ENCODE measurements around the gene MEIS2. TPM values are rescaled to one million over a fixed set of nuclear protein-coding genes. Genes with fewer than 3 reads are reported as not detected.

MEIS2 gene
- total RNA-seq, 1 experiment from 2014 or later = 9.3 TPM

DNA sequence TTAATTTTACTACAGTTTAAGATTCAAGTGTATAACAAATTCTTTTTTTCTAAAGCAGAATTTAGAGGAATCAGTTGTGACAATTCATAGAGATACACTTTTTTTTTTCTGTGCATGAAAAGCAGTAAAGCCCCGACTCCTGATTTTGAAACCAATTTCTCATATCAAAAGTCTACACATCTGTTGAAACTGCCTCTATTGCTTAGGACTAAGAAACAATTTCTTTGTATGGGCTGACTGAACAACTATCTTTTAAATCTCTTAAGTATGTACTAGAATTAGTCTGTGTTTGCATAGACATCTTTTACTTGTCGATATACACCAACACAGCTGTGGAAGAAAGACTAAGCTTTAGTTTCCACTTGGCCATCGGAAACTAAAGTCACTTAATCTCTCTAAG is 127.6 kb downstream of the MEIS2 start:
- POLR2A ChIA-PET (ENCODE audit: low non-redundant PET) = no interaction called here
- no peaks in the 10 kb centered on the region for H3K27me3 ChIP-seq (replicated peaks; ENCODE audit: insufficient read depth, low read depth, low read length, poor library complexity)
- no TSS peak for BruUV-seq (replicated peaks)
- H3K27ac ChIP-seq (ENCODE audit: low read depth, low read length, poor library complexity, severe bottlenecking) = no peak overlapping the region
- H3K4me1 ChIP-seq (ENCODE audit: insufficient read depth, low read length, poor library complexity, severe bottlenecking) = no peaks in the 10 kb centered on the region
- H3K4me3 ChIP-seq (ENCODE audit: low read depth, low read length, poor library complexity, severe bottlenecking) = no peak overlapping the region
- DNase-seq (ENCODE audit: low spot score) = no peak
- H3K36me3 ChIP-seq (ENCODE audit: insufficient read depth, low read length, poor library complexity, severe bottlenecking) = no peaks in the 10 kb centered on the region
- TF ChIP-seq EZH2 (IDR thresholded peaks at IDR 0.05; ENCODE audit: borderline replicate concordance, low read depth, low read length, poor library complexity, severe bottlenecking) = no peak
- TF ChIP-seq, protein P1, sequence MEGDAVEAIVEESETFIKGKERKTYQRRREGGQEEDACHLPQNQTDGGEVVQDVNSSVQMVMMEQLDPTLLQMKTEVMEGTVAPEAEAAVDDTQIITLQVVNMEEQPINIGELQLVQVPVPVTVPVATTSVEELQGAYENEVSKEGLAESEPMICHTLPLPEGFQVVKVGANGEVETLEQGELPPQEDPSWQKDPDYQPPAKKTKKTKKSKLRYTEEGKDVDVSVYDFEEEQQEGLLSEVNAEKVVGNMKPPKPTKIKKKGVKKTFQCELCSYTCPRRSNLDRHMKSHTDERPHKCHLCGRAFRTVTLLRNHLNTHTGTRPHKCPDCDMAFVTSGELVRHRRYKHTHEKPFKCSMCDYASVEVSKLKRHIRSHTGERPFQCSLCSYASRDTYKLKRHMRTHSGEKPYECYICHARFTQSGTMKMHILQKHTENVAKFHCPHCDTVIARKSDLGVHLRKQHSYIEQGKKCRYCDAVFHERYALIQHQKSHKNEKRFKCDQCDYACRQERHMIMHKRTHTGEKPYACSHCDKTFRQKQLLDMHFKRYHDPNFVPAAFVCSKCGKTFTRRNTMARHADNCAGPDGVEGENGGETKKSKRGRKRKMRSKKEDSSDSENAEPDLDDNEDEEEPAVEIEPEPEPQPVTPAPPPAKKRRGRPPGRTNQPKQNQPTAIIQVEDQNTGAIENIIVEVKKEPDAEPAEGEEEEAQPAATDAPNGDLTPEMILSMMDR (conservative IDR thresholded peaks at IDR 0.05; ENCODE audit: low read depth, low read length) = no peak
- intact Hi-C loops (cut with micrococcal nuclease; ENCODE audit: unreplicated experiment) = no loop called here
- CTCF ChIA-PET = no interaction called here
- H3K9me3 ChIP-seq (ENCODE audit: low read depth, low read length, poor library complexity, severe bottlenecking) = no peaks in the 10 kb centered on the region

DNA sequence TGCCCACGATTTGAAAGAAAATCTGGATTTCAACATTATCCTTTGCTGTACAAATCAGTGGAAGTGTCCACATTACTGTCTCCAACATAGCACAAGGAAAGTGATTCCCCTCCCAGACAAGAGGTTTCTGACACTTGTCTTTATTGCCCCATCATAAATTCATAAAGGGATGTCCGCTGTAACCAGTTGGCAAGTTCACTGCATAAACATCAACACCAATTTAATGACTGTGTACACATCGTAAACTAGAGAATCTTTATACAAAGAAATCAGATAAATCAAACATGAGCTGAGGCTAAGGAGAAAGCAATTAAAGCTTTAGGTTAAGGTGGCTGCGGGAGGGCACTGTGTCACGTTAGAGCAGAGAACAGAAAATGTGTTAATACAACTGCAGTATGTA is 129.8 kb downstream of the MEIS2 start:
- Histone ChIP-seq H3K4me1 (ENCODE audit: insufficient read depth, low read length, poor library complexity, severe bottlenecking) (no peaks in the 10 kb centered on the region), H3K27ac (ENCODE audit: low read depth, low read length, poor library complexity, severe bottlenecking) (no peak overlapping the region), H3K27me3 (replicated peaks; ENCODE audit: insufficient read depth, low read depth, low read length, poor library complexity) (no peaks in the 10 kb centered on the region), H3K9me3 (ENCODE audit: low read depth, low read length, poor library complexity, severe bottlenecking) (no peaks in the 10 kb centered on the region), H3K4me3 (ENCODE audit: low read depth, low read length, poor library complexity, severe bottlenecking) (no peak overlapping the region), H3K36me3 (ENCODE audit: insufficient read depth, low read length, poor library complexity, severe bottlenecking) (no peaks in the 10 kb centered on the region)
- DNase-seq (ENCODE audit: low spot score) = no peak
- no TSS peak for BruUV-seq (replicated peaks)
- ChIA-PET POLR2A (ENCODE audit: low non-redundant PET) (no interaction called here), CTCF (no interaction called here)
- no peak for TF ChIP-seq EZH2 (IDR thresholded peaks at IDR 0.05; ENCODE audit: borderline replicate concordance, low read depth, low read length, poor library complexity, severe bottlenecking)
- TF ChIP-seq, protein P1 (conservative IDR thresholded peaks at IDR 0.05; ENCODE audit: low read depth, low read length) = no peak
- intact Hi-C loops (cut with micrococcal nuclease; ENCODE audit: unreplicated experiment) = no loop called here

DNA sequence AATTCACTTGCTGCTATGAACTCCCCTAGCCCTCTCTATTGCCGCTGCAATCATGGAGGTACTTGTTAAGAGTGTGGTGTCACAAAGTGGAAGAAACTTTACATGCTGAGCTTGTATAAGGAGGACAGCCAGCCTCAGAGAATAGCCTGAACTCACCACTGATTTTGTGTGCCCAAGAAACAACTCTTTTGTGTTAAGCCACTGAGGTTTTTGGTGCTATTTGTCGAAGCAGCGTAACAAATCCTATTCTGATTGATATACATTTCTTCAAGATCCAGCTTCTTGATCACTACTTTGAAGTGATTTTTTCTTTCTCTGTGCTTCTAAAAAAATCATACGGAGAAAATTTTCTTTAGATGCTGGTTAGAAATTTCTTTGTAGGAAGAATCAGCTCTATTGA is 132.4 kb downstream of the MEIS2 start:
- TF ChIP-seq, protein P1 (conservative IDR thresholded peaks at IDR 0.05; ENCODE audit: low read depth, low read length) = no peak
- TF ChIP-seq EZH2 (IDR thresholded peaks at IDR 0.05; ENCODE audit: borderline replicate concordance, low read depth, low read length, poor library complexity, severe bottlenecking) = no peak
- no peaks in the 10 kb centered on the region for H3K9me3 ChIP-seq (ENCODE audit: low read depth, low read length, poor library complexity, severe bottlenecking)
- no TSS peak for BruUV-seq (replicated peaks)
- H3K27ac ChIP-seq (ENCODE audit: low read depth, low read length, poor library complexity, severe bottlenecking) = no peak overlapping the region
- no peaks in the 10 kb centered on the region for H3K36me3 ChIP-seq (ENCODE audit: insufficient read depth, low read length, poor library complexity, severe bottlenecking)
- no peaks in the 10 kb centered on the region for H3K4me1 ChIP-seq (ENCODE audit: insufficient read depth, low read length, poor library complexity, severe bottlenecking)
- DNase-seq (ENCODE audit: low spot score) = no peak
- ChIA-PET CTCF (no interaction called here), POLR2A (ENCODE audit: low non-redundant PET) (no interaction called here)
- no peaks in the 10 kb centered on the region for H3K27me3 ChIP-seq (replicated peaks; ENCODE audit: insufficient read depth, low read depth, low read length, poor library complexity)
- intact Hi-C loops (cut with micrococcal nuclease; ENCODE audit: unreplicated experiment) = no loop called here
- H3K4me3 ChIP-seq (ENCODE audit: low read depth, low read length, poor library complexity, severe bottlenecking) = no peak overlapping the region

Measured in A673 (cell line).